ENCODE measurements around the gene SINHCAF.

SINHCAF gene

DNA sequence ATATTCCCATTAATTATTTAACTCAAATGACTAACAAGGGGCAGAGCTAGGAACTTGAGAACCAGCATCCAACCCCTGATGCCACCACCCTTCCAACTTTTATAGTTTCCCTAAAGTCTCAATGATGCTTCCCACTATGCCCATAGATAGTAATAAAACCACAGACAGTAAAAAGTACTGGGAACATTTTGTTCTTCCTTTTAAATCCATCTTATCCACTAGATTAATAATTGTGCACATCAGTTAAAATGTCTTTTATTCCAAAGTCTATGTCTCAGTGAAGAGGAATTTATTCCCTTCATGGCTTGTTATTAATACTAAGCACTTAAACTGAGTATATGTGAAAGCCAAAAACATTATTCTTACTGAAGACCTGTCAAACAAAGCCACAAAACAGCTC is 45.8 kb downstream of the SINHCAF start:
- TF ChIP-seq, protein P1, sequence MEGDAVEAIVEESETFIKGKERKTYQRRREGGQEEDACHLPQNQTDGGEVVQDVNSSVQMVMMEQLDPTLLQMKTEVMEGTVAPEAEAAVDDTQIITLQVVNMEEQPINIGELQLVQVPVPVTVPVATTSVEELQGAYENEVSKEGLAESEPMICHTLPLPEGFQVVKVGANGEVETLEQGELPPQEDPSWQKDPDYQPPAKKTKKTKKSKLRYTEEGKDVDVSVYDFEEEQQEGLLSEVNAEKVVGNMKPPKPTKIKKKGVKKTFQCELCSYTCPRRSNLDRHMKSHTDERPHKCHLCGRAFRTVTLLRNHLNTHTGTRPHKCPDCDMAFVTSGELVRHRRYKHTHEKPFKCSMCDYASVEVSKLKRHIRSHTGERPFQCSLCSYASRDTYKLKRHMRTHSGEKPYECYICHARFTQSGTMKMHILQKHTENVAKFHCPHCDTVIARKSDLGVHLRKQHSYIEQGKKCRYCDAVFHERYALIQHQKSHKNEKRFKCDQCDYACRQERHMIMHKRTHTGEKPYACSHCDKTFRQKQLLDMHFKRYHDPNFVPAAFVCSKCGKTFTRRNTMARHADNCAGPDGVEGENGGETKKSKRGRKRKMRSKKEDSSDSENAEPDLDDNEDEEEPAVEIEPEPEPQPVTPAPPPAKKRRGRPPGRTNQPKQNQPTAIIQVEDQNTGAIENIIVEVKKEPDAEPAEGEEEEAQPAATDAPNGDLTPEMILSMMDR (conservative IDR thresholded peaks at IDR 0.05; ENCODE audit: low read depth): no peak
- no peak overlapping the region for H3K27ac ChIP-seq
- DNase-seq (ENCODE audit: low spot score): no peak
- CTCF ChIA-PET: interaction anchor here (0.9 kb wide), 1 partner anchor 8 kb away, joined by 3 read pairs; no protein-coding TSS in a partner anchor
- POLR2A ChIA-PET (ENCODE audit: low non-redundant PET): no interaction called here

GRCh38 chr12:31279390-31279924 is 46.5 kb downstream of the SINHCAF start:
- DNase-seq (ENCODE audit: low spot score): no peak
- POLR2A ChIA-PET (ENCODE audit: low non-redundant PET): no interaction called here
- CTCF ChIA-PET: no interaction called here
- TF ChIP-seq, protein P1 (conservative IDR thresholded peaks at IDR 0.05; ENCODE audit: low read depth): no peak
- H3K27ac ChIP-seq: no peak overlapping the region

GRCh38 chr12:31278832-31279231 is 47.1 kb downstream of the SINHCAF start:
- ChIA-PET POLR2A (ENCODE audit: low non-redundant PET) (no interaction called here), CTCF (interaction anchor here (0.6 kb wide), 1 partner anchor 1750 kb away, joined by 3 read pairs; no protein-coding TSS in a partner anchor)
- DNase-seq (ENCODE audit: low spot score): no peak
- TF ChIP-seq, protein P1 (conservative IDR thresholded peaks at IDR 0.05; ENCODE audit: low read depth): no peak
- no peak overlapping the region for H3K27ac ChIP-seq

DNA sequence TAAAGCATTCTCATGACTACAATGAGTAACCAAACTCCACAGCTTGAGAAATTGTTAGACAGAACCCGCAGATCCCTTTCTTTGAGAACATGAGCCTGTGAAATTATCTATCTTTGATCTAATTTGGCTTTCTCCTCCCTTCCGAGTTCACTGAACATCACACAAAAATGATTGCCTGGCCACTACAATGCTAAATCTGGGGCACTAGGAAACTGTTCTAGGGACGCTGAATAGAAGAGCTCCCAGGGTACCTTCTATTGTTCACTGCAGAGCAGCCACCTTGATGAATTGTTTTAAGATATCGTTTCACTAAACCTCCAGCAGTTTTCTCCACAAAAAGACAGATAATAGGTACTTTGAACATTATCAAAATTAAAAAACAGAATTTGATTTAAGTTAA is 47.5 kb downstream of the SINHCAF start:
- CTCF ChIA-PET: interaction anchor here (0.6 kb wide), 1 partner anchor 1750 kb away, joined by 3 read pairs; no protein-coding TSS in a partner anchor

DNA sequence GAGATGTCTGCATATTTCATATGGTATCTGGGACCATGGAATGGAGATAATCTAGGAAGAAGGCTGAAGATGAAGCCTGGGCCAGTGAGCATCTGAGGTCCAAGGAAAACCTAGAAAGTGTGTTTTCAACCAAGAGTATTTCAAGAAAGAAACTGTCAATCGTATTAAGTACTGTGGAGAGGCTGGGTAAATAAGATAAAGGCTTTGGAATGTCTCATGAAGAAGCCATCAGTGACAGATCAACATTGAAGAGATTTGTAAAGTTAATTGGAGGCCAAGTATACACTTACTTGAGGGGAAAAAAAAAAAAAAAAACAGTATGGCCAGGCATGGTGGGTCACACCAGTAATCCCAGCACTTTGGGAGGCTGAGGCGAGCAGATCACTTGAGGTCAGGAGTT is 48.9 kb downstream of the SINHCAF start:
- TF ChIP-seq, protein P1 (conservative IDR thresholded peaks at IDR 0.05; ENCODE audit: low read depth): no peak
- ChIA-PET CTCF (interaction anchor here (0.6 kb wide), 1 partner anchor 1073 kb away, joined by 5 read pairs; no protein-coding TSS in a partner anchor), POLR2A (ENCODE audit: low non-redundant PET) (no interaction called here)
- H3K27ac ChIP-seq: no peak overlapping the region
- no peak for DNase-seq (ENCODE audit: low spot score)

More for the DNA sequence above, 47.5 kb downstream of the SINHCAF start:
- H3K27ac ChIP-seq: no peak overlapping the region
- TF ChIP-seq, protein P1 (conservative IDR thresholded peaks at IDR 0.05; ENCODE audit: low read depth): no peak
- POLR2A ChIA-PET (ENCODE audit: low non-redundant PET): no interaction called here
- no peak for DNase-seq (ENCODE audit: low spot score)

DNA sequence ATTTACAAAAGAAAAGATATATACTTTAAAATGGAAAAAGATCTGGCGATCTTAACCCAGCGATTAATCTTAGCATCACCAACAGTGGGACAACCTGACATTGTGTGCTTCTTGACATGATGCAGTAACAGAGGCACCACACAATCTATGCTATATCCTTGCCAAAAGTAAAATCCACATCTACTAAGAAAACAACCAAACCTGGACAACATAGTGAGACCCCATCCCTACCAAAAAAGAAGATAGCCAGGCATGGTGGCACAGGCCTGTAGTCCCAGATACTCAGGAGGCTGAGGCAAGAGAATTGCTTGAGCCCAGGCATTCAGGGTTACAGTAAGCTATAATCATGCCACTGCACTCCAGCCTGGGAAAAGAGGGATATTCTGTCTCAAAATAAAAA is 50.5 kb downstream of the SINHCAF start:
- DNase-seq (ENCODE audit: low spot score): no peak
- POLR2A ChIA-PET (ENCODE audit: low non-redundant PET): no interaction called here
- H3K27ac ChIP-seq: no peak overlapping the region
- CTCF ChIA-PET: no interaction called here
- TF ChIP-seq, protein P1 (conservative IDR thresholded peaks at IDR 0.05; ENCODE audit: low read depth): no peak
